GM23248 (cell line): ENCODE data around the gene SPTLC1. TPM values are rescaled to one million over a fixed set of nuclear protein-coding genes. Genes with fewer than 3 reads are reported as not detected.
A peak's percentile ranks its signal among the peaks of the same experiment; 100 is the strongest.

ENCODE experiments used
- DNase-seq: peaks from one replicate; pipeline ENCODE4 v3.0.0-alpha.2; 2015
- H2AFZ ChIP-seq: fragments of 200-600 bp; sonication (generic); 2 replicates; pipeline ENCODE4 v1.6.1; 2016; ENCODE audit warnings: antibody characterized with exemption
- H3F3A ChIP-seq: fragments of 200-600 bp; sonication (generic); 2 replicates; pipeline ENCODE4 v1.6.1; 2016; ENCODE audit warnings: mild to moderate bottlenecking, antibody characterized with exemption, mixed run types; ENCODE audit not compliant: insufficient read depth
- H3K27ac ChIP-seq: fragments of 200-600 bp; sonication (generic); 2 replicates; pipeline ENCODE4 v1.5.1; 2016; ENCODE audit warnings: mild to moderate bottlenecking
- H3K27me3 ChIP-seq: fragments of 200-600 bp; sonication (generic); replicated peaks from 2 replicates; pipeline ENCODE4 v1.6.1; 2016; ENCODE audit warnings: mild to moderate bottlenecking; ENCODE audit not compliant: insufficient read depth
- H3K36me3 ChIP-seq: fragments of 200-600 bp; sonication (generic); 2 replicates; pipeline ENCODE4 v1.6.1; 2016; ENCODE audit warnings: low read depth, mild to moderate bottlenecking
- H3K4me1 ChIP-seq: fragments of 200-600 bp; sonication (generic); 2 replicates; pipeline ENCODE4 v1.6.1; 2016; ENCODE audit warnings: mild to moderate bottlenecking; ENCODE audit not compliant: insufficient read depth
- H3K4me2 ChIP-seq: fragments of 200-600 bp; sonication (generic); one replicate; pipeline ENCODE4 v1.6.1; 2016; ENCODE audit warnings: mild to moderate bottlenecking; ENCODE audit not compliant: unreplicated experiment
- H3K4me3 ChIP-seq: fragments of 200-600 bp; sonication (generic); 2 replicates; pipeline ENCODE4 v1.5.1; 2016; ENCODE audit warnings: mild to moderate bottlenecking
- H3K79me2 ChIP-seq: fragments of 200-600 bp; sonication (generic); 2 replicates; pipeline ENCODE4 v1.6.1; 2016; ENCODE audit warnings: mild to moderate bottlenecking; ENCODE audit not compliant: insufficient read depth
- H3K9ac ChIP-seq: fragments of 200-600 bp; sonication (generic); 2 replicates; pipeline ENCODE4 v1.6.1; 2016; ENCODE audit warnings: mild to moderate bottlenecking
- H3K9me2 ChIP-seq: fragments of 200-600 bp; sonication (generic); 2 replicates; pipeline ENCODE4 v1.6.1; 2016; ENCODE audit warnings: mixed run types, mild to moderate bottlenecking, moderate library complexity; ENCODE audit not compliant: insufficient read depth
- H3K9me3 ChIP-seq: fragments of 200-600 bp; sonication (generic); one replicate; pipeline ENCODE4 v1.6.1; 2017; ENCODE audit warnings: low read depth
- H4K20me1 ChIP-seq: fragments of 200-600 bp; sonication (generic); 2 replicates; pipeline ENCODE4 v1.6.0; 2016; ENCODE audit not compliant: insufficient read depth
- EZH2 ChIP-seq: fragments of 200-600 bp; sonication (generic); IDR thresholded peaks from 2 replicates; pipeline ENCODE4 v1.6.1; 2018; ENCODE audit warnings: antibody characterized with exemption, mild to moderate bottlenecking; ENCODE audit not compliant: insufficient read depth, poor library complexity, severe bottlenecking
- EZH2phosphoT487 ChIP-seq: fragments of 200-600 bp; sonication (generic); IDR thresholded peaks from 2 replicates; pipeline ENCODE4 v1.6.1; 2018; ENCODE audit warnings: antibody characterized with exemption, moderate library complexity, mild to moderate bottlenecking, low read depth; ENCODE audit not compliant: insufficient read depth
- WGBS, 2 experiments: methylation state at CpG; one replicate each; pipeline ENCODE4 v1.1.6; 2015 to 2017; ENCODE audit warnings: low lambda C conversion rate in 2 of 2, low coverage in 1 of 2; ENCODE audit errors: missing lambda C conversion rate in 2 of 2; 5-methylcytosine and 5-hydroxymethylcytosine counted together
- in situ Hi-C: fragments of 300-500 bp; cut with MboI; formaldehyde crosslinking; loops from 2 replicates; pipeline ENCODE4 v1.15.0; 2020
- polyA plus RNA-seq: library from polyadenylated mRNA; unstranded; fragments of >200 nt; fragmentation: Nextera tagmentation; extraction: Ambion mirVana; gene quantifications from 2 replicates; pipeline ENCODE4 v1.2.1, GENCODE V29; 2016
- total RNA-seq: library from RNA; depleted of rRNA; stranded (reverse); fragments of >200 nt; shearing (Covaris generic); gene quantifications from 2 replicates; pipeline ENCODE4 v1.2.3, GENCODE V29; 2014

SPTLC1 gene
- total and polyA plus RNA-seq, 2 experiments from 2014 or later: 115 to 142 TPM

GRCh38 chr9:92064711-92065110, 50.5 kb downstream of the SPTLC1 start:
- in situ Hi-C loops: no loop called here
- peaks cover 38% of the 10 kb centered on the region for H3F3A ChIP-seq
- peaks cover 15% of the 10 kb centered on the region for H3K4me1 ChIP-seq
- 0 out of 2 replicates have a peak overlapping the region, but pooled peaks have one; percentile 9 for H3K9ac ChIP-seq
- H3K9me3 ChIP-seq: peaks cover 10% of the 10 kb centered on the region
- no peaks in the 10 kb centered on the region for H4K20me1 ChIP-seq
- 0 out of 2 replicates have a peak overlapping the region, but pooled peaks have one; percentile 7 for H3K4me3 ChIP-seq
- H3K4me2 ChIP-seq: peak overlapping the region; percentile 17
- H3K36me3 ChIP-seq: peaks cover 38% of the 10 kb centered on the region
- no peaks in the 10 kb centered on the region for H3K9me2 ChIP-seq
- peaks cover 45% of the 10 kb centered on the region for H3K79me2 ChIP-seq
- WGBS, 2 experiments: 37 to 41% methylated on average over 3 of the region's 3 CpGs
- H2AFZ ChIP-seq: no peak overlapping the region
- H3K27me3 ChIP-seq: no peaks in the 10 kb centered on the region
- peak overlapping the region; percentile 71 for H3K27ac ChIP-seq
- DNase-seq: peak; percentile 77
- TF ChIP-seq EZH2phosphoT487 (no peak), EZH2 (no peak)

DNA sequence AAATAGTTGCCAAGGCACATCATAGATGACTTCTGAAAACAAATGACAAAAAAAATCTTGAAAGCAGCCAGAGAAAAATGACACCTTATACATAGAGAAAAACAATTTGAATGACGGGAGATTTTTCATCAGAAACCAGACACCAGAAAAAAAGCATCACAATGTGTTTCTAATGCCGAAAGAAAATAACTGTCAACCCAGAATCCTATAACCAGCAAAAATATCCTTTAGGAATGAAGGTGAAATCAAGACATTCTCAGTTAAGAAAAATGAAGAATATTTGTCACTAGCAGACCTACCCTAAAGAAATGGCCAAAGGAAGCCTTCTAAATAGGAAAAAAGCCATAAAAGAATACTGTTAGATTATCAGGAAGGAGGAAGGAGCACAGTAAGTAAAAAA, 54.0 kb downstream of the SPTLC1 start:
- H3K9ac ChIP-seq: no peak overlapping the region
- no peaks in the 10 kb centered on the region for H4K20me1 ChIP-seq
- no peaks in the 10 kb centered on the region for H3K9me2 ChIP-seq
- no peak for DNase-seq
- 97 to 99% methylated on average over 2 of the region's 2 CpGs for WGBS, 2 experiments
- peaks cover 68% of the 10 kb centered on the region for H3K79me2 ChIP-seq
- in situ Hi-C loops: no loop called here
- no peak overlapping the region for H3K4me2 ChIP-seq
- peaks cover 10% of the 10 kb centered on the region for H3K9me3 ChIP-seq
- H3F3A ChIP-seq: peaks cover 38% of the 10 kb centered on the region
- H3K4me1 ChIP-seq: peaks cover 15% of the 10 kb centered on the region
- TF ChIP-seq EZH2 (no peak), EZH2phosphoT487 (no peak)
- H3K27ac ChIP-seq: no peak overlapping the region
- H3K4me3 ChIP-seq: no peak overlapping the region
- H3K27me3 ChIP-seq: no peaks in the 10 kb centered on the region
- H3K36me3 ChIP-seq: peaks cover 50% of the 10 kb centered on the region
- no peak overlapping the region for H2AFZ ChIP-seq

- in situ Hi-C loops: no loop called here
- peaks cover 46% of the 10 kb centered on the region for H3K36me3 ChIP-seq
- WGBS, 2 experiments: 95 to 100% methylated on average over 3 of the region's 3 CpGs
These were observed 55.6 kb downstream of the SPTLC1 start for GRCh38 chr9:92059661-92060060.

GRCh38 chr9:92058723-92059444, 56.3 kb downstream of the SPTLC1 start:
- in situ Hi-C loops: no loop called here
- Histone ChIP-seq H2AFZ (no peak overlapping the region), H3K4me2 (no peak overlapping the region), H3K27ac (no peak overlapping the region), H3K4me1 (no peaks in the 10 kb centered on the region), H3K9me2 (no peaks in the 10 kb centered on the region), H3K79me2 (peaks cover 67% of the 10 kb centered on the region), H3K36me3 (peaks cover 52% of the 10 kb centered on the region), H3F3A (peaks cover 16% of the 10 kb centered on the region), H3K27me3 (no peaks in the 10 kb centered on the region), H3K4me3 (no peak overlapping the region), H3K9ac (no peak overlapping the region), H4K20me1 (no peaks in the 10 kb centered on the region), H3K9me3 (peaks cover 10% of the 10 kb centered on the region)
- WGBS, 2 experiments: 95 to 96% methylated on average over 5 of the region's 5 CpGs
- no peak for TF ChIP-seq EZH2phosphoT487
- no peak for TF ChIP-seq EZH2
- DNase-seq: no peak

More at GRCh38 chr9:92059661-92060060, 55.6 kb downstream of the SPTLC1 start:
- Histone ChIP-seq H3K9me3 (peaks cover 10% of the 10 kb centered on the region), H3K9ac (no peak overlapping the region), H3K9me2 (no peaks in the 10 kb centered on the region), H3K27me3 (no peaks in the 10 kb centered on the region), H3K4me3 (no peak overlapping the region), H4K20me1 (no peaks in the 10 kb centered on the region), H2AFZ (no peak overlapping the region), H3F3A (peaks cover 24% of the 10 kb centered on the region), H3K27ac (no peak overlapping the region), H3K79me2 (peaks cover 67% of the 10 kb centered on the region), H3K4me2 (no peak overlapping the region), H3K4me1 (peaks cover 7% of the 10 kb centered on the region)
- DNase-seq: no peak
- no peak for TF ChIP-seq EZH2phosphoT487
- TF ChIP-seq EZH2: no peak
